Sciatic nerve (tissue), 2 donors: ENCODE results near the gene BMP10. TPM values are rescaled to one million over a fixed set of nuclear protein-coding genes. Genes with fewer than 3 reads are reported as not detected.

ENCODE experiments used
- ATAC-seq: fragments of 200-7000 bp; cut with Tn5 transposase; one replicate; pipeline ENCODE4 v1.9.1; 2020; ENCODE audit warnings: mild to moderate bottlenecking, moderate library complexity
- DNase-seq: peaks from one replicate; pipeline ENCODE4 v3.0.0-alpha.2; 2020; ENCODE audit warnings: low spot score
- intact Hi-C: fragments of 100-400 bp; cut with DNase I; formaldehyde crosslinking; loops from one replicate; pipeline ENCODE4 v1.14.2; 2022
- total RNA-seq: library from RNA; stranded (reverse); fragmentation: NEBNext Ultra II Directional; extraction: Animal tissue kit (Norgen Biotek cat#: 25700); gene quantifications from one replicate; pipeline ENCODE4 v1.2.1, GENCODE V29; 2021
- donor health status: DM: no; HTN: no; CAD: no.
- donor health status: DM: no; HTN: no; CAD: no.

Gene BMP10
- total RNA-seq, 1 donor from 2014 or later, result not detected

DNA sequence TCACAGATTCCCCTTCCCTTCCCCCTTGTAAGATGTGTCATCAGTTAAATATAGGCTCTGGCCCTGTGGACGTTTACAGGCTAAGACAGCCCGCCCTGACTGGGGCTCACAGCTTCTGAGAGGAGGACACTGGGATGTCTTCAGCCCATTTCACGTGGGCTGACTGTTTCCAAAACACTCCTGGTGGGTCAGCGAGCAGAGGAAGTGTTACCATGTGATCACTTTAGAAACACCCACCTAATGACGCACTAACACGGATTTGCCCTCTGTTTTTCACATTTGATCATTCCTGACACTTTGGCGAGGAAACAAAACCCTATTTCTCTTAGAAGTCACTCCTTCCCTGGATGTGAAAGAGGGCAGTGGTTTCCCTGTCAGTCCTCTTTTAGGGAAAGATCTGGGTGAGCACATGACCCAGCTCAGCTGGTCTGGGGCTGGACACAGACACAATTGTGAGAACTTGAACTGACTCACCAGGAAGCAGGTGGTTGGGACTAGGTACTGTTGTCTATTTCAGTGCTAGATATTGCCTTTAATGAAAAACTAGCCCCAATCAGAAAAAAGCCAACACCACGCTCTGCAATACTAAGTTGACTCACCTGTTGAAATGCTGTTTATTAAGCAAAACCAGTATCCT lies 38.8 kb downstream of the BMP10 start:
- DNase-seq, result peak; percentile 77
- intact Hi-C loops, result loop anchor here (10.0 kb wide), 1 partner anchor 78 kb away; no protein-coding TSS in a partner anchor
- ATAC-seq, result peak; percentile 78

DNA sequence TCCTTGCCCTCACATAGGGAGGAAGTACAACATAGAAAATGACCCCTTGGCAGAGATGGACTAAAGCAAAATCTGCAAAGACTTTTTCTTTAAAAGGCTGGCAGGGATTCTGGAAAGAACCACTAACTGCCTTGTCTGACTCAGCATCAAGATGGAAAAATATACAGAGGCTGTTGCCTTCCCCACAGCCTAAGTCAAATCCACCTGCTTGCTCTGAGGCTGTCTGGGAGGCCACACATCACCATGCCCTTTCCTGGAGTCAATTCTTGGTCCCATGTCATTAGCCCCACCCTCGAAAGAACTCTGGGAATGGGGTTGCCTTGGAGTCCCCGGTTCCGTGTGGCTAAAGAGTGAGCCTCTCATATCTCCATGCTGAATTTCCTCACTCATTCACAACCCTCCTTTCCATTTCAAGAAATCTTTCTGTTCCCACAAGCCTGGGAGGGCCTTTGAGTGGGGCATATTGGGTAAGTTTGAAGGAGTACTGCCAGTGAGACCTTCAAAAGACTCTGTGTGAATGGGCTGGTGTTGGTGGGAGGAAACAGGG lies 39.4 kb downstream of the BMP10 start:
- ATAC-seq (peak; percentile 6), DNase-seq (no peak)
- intact Hi-C loops, result loop anchor here (10.0 kb wide), 1 partner anchor 77 kb away; no protein-coding TSS in a partner anchor

GRCh38 chr2:68829749-68830148 lies 41.4 kb downstream of the BMP10 start:
- intact Hi-C loops, result loop anchor here (10.0 kb wide), 1 partner anchor 75 kb away; no protein-coding TSS in a partner anchor
- ATAC-seq (no peak), DNase-seq (no peak)

GRCh38 chr2:68828887-68829708 lies 42.1 kb downstream of the BMP10 start:
- peak; percentile 89 for ATAC-seq
- intact Hi-C loops, result no loop called here
- peak; percentile 97 for DNase-seq

DNA sequence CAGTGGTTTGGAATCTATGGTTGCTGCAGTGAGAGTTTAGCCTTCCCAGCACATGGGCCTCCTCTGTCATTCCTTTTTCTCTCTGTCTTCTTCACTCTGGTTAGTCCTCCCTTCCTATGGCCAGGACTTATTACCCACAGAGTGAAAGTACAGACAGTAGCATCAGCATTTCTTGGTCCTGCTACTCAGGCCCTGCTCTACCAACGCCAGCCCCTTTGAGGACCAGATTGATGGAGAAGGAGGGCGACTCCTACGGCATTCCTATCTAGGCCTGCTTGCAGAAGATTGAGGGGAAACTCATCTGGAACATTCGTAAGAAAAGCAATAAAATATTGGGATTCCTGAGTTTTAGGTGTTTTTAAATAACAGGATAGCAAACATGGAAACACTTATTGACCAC lies 43.5 kb downstream of the BMP10 start:
- DNase-seq, result no peak
- ATAC-seq, result no peak
- intact Hi-C loops, result no loop called here

- DNase-seq, result no peak
- no peak for ATAC-seq
- intact Hi-C loops, result no loop called here
Observed at GRCh38 chr2:68825866-68826265, 45.3 kb downstream of the BMP10 start.

DNA sequence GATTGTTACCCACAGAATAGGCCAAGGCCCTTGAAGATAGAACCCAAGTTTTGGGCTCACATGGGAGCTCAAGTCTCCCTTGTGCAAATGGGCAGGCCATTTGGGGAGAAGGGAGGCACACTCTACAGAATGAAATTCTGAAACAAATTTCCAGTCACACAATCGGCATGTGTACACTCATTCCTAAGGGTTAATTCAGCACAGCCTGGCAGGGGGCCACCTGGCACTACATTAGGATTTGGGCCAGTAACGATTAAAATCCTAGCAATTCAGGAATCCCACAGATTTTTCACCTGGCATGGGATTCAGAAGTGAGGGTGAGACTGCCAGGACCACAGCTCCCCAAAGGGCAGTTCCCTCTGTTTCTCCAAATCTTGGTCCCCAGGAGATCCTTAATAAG lies 46.4 kb downstream of the BMP10 start:
- no peak for ATAC-seq
- intact Hi-C loops, result no loop called here
- no peak for DNase-seq

GRCh38 chr2:68822207-68822872 lies 48.9 kb downstream of the BMP10 start:
- DNase-seq (no peak), ATAC-seq (no peak)
- intact Hi-C loops, result no loop called here

GRCh38 chr2:68819556-68819955 lies 51.6 kb downstream of the BMP10 start:
- ATAC-seq (no peak), DNase-seq (no peak)
- intact Hi-C loops, result no loop called here

DNA sequence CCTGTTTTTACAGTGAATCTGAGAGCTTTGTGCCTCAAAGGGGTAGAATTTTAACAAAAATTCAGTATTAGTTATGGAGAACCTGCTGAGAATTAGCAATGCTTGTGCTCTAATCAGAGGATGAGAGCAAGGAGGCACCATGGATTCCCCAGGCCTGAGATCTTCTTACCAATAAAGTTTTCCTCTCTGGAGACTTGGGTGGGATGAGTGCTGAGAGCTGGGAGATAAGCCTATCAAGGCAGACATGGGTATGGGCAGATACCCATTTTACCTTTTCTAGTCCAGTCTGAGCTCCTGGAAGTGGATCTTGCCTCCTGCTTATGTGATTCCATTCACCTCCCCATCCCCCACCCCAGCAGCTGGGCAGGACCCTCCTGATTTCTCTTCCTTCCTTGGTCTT lies 53.9 kb downstream of the BMP10 start:
- intact Hi-C loops, result no loop called here
- ATAC-seq (no peak), DNase-seq (no peak)

Other genes starting within 250 kb of the BMP10 start
- gene PROKR1, start 227.8 kb downstream of the BMP10 start, total RNA-seq, result 0.18 TPM
- 21.6 TPM for gene ARHGAP25, start 136.6 kb downstream of the BMP10 start, total RNA-seq
- gene GKN2, start 81.5 kb upstream of the BMP10 start, total RNA-seq, result not detected
- not detected for gene GKN1, start 103.2 kb upstream of the BMP10 start, total RNA-seq
- gene ANTXR1, start 141.8 kb upstream of the BMP10 start, total RNA-seq, result 89.9 TPM